ENCODE results near the gene ADCY3. TPM values are rescaled to one million over a fixed set of nuclear protein-coding genes. Genes with fewer than 3 reads are reported as not detected.

Gene ADCY3
- 10 to 100 TPM; 28.1 to 31.4 TPM for total RNA-seq
- polyA plus RNA-seq (2013, experiment 1 of 2): 28.3 TPM
- 30.9 TPM for polyA plus RNA-seq (2013, experiment 2 of 2)
- total RNA-seq: 9.6 to 148 (median 28.7) reads per million in 172 experiments

DNA sequence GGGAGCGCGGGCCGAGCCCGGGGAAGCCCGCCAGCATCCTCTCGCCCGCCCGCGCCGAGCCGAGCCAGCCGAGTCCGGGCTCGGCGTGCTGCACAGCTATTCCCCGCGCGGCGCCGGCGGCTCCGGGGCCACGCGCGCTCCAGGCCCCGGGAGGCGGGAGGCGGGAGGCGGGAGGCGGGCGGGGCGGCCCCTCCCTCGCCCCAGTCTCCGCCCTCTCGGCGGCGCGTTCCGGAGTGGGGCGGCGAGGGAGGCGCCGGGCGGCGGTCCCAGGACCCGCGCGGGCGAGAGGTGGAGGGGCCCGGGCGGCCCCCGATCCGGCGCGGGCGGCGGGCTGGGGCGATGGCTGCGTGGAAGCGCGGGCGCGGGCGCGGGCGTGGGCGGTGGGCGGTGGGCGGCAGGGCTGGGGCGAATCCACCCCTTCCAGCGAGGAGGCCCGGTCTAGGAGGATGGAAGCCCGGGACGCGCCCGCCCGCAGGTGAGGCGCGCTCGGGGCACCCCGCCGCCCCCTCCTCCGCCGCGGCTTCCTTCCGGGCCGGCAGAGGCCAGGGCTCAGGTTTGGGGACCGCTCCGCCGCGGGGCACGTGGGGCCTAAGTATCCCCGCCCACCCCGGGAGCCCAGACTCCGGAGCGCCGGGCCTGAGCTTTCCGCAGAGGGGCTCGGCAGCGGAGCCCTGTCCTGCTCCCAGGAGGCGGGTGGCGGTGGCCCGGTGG is at the start of gene ADCY3:
Gene ADCY3, minus strand, starts transcription at position 140 of the 711 bp plus-strand sequence. CDS start 1,250 bp downstream, outside the sequence.
- H3K4me3 Mint-ChIP-seq: peak within 1 kb of the TSS; percentile 97

DNA sequence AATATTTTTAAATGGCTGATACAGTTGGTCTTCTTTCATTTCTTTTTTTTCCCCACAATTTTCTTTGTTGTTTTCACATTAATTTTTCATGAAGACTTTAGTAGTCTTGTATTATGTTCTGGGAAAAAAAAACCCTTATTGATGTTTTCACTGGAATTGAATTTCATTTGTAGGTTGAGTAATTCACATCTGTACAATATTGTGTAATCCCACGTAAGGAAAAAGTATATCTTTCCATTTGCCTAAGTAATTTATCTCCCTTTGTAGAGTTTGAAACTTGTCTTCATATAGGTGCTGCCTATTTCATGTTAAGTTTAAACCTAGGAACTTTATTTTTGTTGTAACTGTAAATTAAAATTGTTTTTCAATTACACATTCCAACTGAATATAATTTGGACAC is 49.7 kb upstream of the ADCY3 start:
- Histone ChIP-seq H3K36me3 (ENCODE audit: insufficient read depth, low read length) (peaks cover 16% of the 10 kb centered on the region), H3K9me3 (ENCODE audit: control insufficient read depth in 1 of 2, insufficient read depth in 1 of 2, low read length in 2 of 2) (no peaks in the 10 kb centered on the region), H3K4me1 (ENCODE audit: insufficient read depth, low read length) (peaks cover 20% of the 10 kb centered on the region), H3K4me3 (ENCODE audit: low read length) (no peak overlapping the region), H3K27ac (ENCODE audit: low read depth in 1 of 2, low read length in 2 of 2) (no peak overlapping the region), H3K27me3 (ENCODE audit: control insufficient read depth in 1 of 2, insufficient read depth in 2 of 2, low read length in 2 of 2) (no peaks in the 10 kb centered on the region)
- H3K4me1 Mint-ChIP-seq (ENCODE audit: low read depth): peaks cover 26% of the 10 kb centered on the region
- H3K27me3 Mint-ChIP-seq: no peaks in the 10 kb centered on the region
- ATAC-seq (ENCODE audit: poor library complexity) (no peak), DNase-seq (no peak)
- H3K4me3 Mint-ChIP-seq: peak overlapping the region; percentile 25
- H3K27ac Mint-ChIP-seq: no peak overlapping the region
- ChIA-PET CTCF (interaction anchor here (0.9 kb wide), 1 partner anchor 177 kb away, joined by 3 read pairs; the partner anchor contains the start of genes CENPO and PTRHD1), POLR2A (no interaction called here)
- no peaks in the 10 kb centered on the region for H3K9me3 Mint-ChIP-seq
- H3K36me3 Mint-ChIP-seq (ENCODE audit: low read depth): peaks cover 44% of the 10 kb centered on the region
- TF ChIP-seq CTCF (IDR thresholded peaks at IDR 0.05): no peak
- intact Hi-C loops (cut with DNase I, micrococcal nuclease): loop anchor here (2.0 to 10.0 kb wide), 6 partner anchors 71 to 1068 kb away; partner anchors contain the start of genes DTNB (in 1 of the 2) and NCOA1 (in 1 of the 2)

More for the DNA sequence above, at the start of gene ADCY3:
- H3K4me1 ChIP-seq (ENCODE audit: insufficient read depth, low read length): peaks cover 37% of the 10 kb centered on the region
- DNase-seq: peak; percentile 26 to 85 (median 52)
- peaks cover 8% of the 10 kb centered on the region for H3K36me3 ChIP-seq (ENCODE audit: insufficient read depth, low read length)
- no peak for TF ChIP-seq CTCF (IDR thresholded peaks at IDR 0.05)
- Mint-ChIP-seq H3K27me3 (no peaks in the 10 kb centered on the region), H3K27ac (peak within 1 kb of the TSS; percentile 69), H3K9me3 (no peaks in the 10 kb centered on the region), H3K4me1 (ENCODE audit: low read depth) (peaks cover 34% of the 10 kb centered on the region), H3K36me3 (ENCODE audit: low read depth) (peaks cover 9% of the 10 kb centered on the region)
- H3K27me3 ChIP-seq (ENCODE audit: control insufficient read depth in 1 of 2, insufficient read depth in 2 of 2, low read length in 2 of 2): no peaks in the 10 kb centered on the region
- POLR2A ChIA-PET: interaction anchor here (0.6 to 1.2 kb wide), 3 partner anchors 25 to 127 kb away, joined by 3 to 4 read pairs (median 3); partner anchors contain the start of genes CENPO and PTRHD1
- H3K9me3 ChIP-seq (ENCODE audit: control insufficient read depth in 1 of 2, insufficient read depth in 1 of 2, low read length in 2 of 2): no peaks in the 10 kb centered on the region
- H3K27ac ChIP-seq (ENCODE audit: low read depth in 1 of 2, low read length in 2 of 2): peak within 1 kb of the TSS in 1 of 2 donors; percentile 40
- CTCF ChIA-PET: no interaction called here
- intact Hi-C loops (cut with DNase I, micrococcal nuclease): loop anchor here (1.0 to 5.0 kb wide), 3 partner anchors 51 to 508 kb away; partner anchors contain the start of genes DNAJC27 (in 1 of the 2) and NCOA1 (in 1 of the 2)
- peak within 1 kb of the TSS; percentile 60 for H3K4me3 ChIP-seq (ENCODE audit: low read length)
- ATAC-seq (ENCODE audit: poor library complexity): peak; percentile 62

DNA sequence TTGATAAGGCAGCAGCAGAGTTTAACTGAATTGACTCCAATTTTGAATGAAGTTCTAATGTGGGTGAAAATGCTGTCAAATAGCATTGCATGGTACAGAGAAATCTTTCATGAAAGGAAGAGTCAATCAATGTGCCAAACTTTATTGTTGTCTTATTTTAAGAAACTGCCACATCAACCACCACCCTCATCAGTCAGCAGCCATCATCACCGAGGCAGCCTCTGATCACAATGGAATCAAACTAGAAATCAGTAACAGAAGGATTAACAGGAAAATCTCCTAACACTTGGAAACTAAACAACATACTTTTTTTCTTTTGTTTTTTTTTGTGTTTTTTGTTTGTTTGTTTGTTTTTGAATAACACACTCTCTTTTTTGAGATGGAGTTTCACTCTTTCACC is 41.9 kb upstream of the ADCY3 start:
- H3K4me1 Mint-ChIP-seq (ENCODE audit: low read depth): peaks cover 26% of the 10 kb centered on the region
- no peak overlapping the region for H3K4me3 ChIP-seq (ENCODE audit: low read length)
- DNase-seq (no peak), ATAC-seq (ENCODE audit: poor library complexity) (no peak)
- H3K4me3 Mint-ChIP-seq: no peak overlapping the region
- H3K27me3 ChIP-seq (ENCODE audit: control insufficient read depth in 1 of 2, insufficient read depth in 2 of 2, low read length in 2 of 2): no peaks in the 10 kb centered on the region
- no peak overlapping the region for H3K27ac ChIP-seq (ENCODE audit: low read depth in 1 of 2, low read length in 2 of 2)
- no peak for TF ChIP-seq CTCF (IDR thresholded peaks at IDR 0.05)
- peaks cover 95% of the 10 kb centered on the region for H3K36me3 Mint-ChIP-seq (ENCODE audit: low read depth)
- no peak overlapping the region for H3K27ac Mint-ChIP-seq
- ChIA-PET CTCF (no interaction called here), POLR2A (no interaction called here)
- no peaks in the 10 kb centered on the region for H3K9me3 ChIP-seq (ENCODE audit: control insufficient read depth in 1 of 2, insufficient read depth in 1 of 2, low read length in 2 of 2)
- intact Hi-C loops (cut with DNase I, micrococcal nuclease): no loop called here
- H3K27me3 Mint-ChIP-seq: no peaks in the 10 kb centered on the region
- no peaks in the 10 kb centered on the region for H3K9me3 Mint-ChIP-seq
- H3K36me3 ChIP-seq (ENCODE audit: insufficient read depth, low read length): peaks cover 75% of the 10 kb centered on the region
- H3K4me1 ChIP-seq (ENCODE audit: insufficient read depth, low read length): no peaks in the 10 kb centered on the region
